Measurements from ENCODE around the gene CDH4. TPM values are rescaled to one million over a fixed set of nuclear protein-coding genes. Genes with fewer than 3 reads are reported as not detected.

The CDH4 gene
- total RNA-seq, 1 donor from 2014 or later = 39.7 TPM

DNA sequence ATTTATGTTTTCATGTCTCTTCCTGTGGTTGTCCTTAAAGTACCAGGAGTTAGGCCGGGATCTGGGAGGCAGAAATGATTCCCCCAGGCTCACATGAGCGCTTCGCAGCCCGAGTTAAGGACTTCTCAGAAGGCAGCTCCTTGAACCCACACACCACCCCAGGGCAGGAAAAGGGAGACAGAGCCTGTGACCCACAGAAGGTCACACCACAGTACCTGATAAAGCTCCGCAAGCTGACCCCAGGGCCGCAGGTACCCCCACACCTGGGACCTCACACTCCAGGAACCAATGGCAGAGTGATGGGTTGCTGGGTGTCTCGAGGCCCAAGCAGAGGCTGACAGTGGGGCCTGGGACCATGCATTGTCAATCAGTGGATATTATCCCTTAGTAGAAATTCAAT is 207.6 kb downstream of the CDH4 start:
- Histone ChIP-seq H3K27me3 (ENCODE audit: control insufficient read depth, insufficient read depth, low read length) (no peaks in the 10 kb centered on the region), H3K36me3 (ENCODE audit: control insufficient read depth, insufficient read depth, low read length) (no peaks in the 10 kb centered on the region), H3K4me3 (ENCODE audit: low read depth, low read length) (no peak overlapping the region)
- TF ChIP-seq, protein P1, sequence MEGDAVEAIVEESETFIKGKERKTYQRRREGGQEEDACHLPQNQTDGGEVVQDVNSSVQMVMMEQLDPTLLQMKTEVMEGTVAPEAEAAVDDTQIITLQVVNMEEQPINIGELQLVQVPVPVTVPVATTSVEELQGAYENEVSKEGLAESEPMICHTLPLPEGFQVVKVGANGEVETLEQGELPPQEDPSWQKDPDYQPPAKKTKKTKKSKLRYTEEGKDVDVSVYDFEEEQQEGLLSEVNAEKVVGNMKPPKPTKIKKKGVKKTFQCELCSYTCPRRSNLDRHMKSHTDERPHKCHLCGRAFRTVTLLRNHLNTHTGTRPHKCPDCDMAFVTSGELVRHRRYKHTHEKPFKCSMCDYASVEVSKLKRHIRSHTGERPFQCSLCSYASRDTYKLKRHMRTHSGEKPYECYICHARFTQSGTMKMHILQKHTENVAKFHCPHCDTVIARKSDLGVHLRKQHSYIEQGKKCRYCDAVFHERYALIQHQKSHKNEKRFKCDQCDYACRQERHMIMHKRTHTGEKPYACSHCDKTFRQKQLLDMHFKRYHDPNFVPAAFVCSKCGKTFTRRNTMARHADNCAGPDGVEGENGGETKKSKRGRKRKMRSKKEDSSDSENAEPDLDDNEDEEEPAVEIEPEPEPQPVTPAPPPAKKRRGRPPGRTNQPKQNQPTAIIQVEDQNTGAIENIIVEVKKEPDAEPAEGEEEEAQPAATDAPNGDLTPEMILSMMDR (IDR thresholded peaks at IDR 0.05; ENCODE audit: insufficient read depth, low read length, poor library complexity, severe bottlenecking) = no peak
- no peak for DNase-seq (ENCODE audit: low read depth)

DNA sequence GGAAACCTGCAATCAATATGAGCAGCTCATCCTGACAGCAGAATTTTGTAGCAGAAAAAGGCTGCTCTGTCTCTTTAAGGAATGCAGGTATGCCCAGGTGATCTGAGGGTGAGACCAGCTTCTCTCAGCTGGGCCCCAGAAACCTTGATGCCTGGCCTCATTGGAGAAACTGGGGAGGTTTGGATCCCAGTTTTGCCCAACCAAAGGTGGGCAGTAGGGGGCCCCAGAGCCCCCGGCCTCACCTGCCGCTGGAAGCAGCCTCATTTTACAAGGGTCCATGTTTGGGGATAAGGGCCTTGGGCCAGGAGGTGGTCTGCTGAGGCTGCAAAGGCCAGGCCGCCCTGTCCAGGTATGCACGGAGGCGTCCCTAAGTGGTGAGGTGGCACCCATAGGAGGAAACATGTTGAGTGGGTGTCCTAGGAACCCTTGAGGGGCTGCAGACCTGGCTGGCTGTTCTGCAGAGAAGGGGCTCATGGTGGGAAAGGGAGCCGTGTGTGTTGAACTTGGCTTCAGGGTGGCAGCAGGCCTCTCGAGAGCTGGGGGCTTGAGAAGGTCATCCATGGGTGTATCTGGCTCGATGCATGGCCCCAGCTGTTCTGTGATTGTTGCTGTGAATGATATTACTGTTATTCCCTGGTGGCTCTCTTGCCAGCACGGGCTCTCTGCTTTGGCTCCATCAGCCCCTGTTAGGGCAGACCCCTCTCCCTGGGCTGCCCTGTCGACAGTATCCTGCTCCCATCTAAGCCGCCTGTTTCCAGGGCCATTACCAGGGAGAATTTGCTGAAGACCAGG is 208.4 kb downstream of the CDH4 start:
- Histone ChIP-seq H3K36me3 (ENCODE audit: control insufficient read depth, insufficient read depth, low read length) (no peaks in the 10 kb centered on the region), H3K27me3 (ENCODE audit: control insufficient read depth, insufficient read depth, low read length) (no peaks in the 10 kb centered on the region), H3K4me3 (ENCODE audit: low read depth, low read length) (no peak overlapping the region)
- DNase-seq (ENCODE audit: low read depth) = no peak
- TF ChIP-seq, protein P1 (IDR thresholded peaks at IDR 0.05; ENCODE audit: insufficient read depth, low read length, poor library complexity, severe bottlenecking) = no peak

DNA sequence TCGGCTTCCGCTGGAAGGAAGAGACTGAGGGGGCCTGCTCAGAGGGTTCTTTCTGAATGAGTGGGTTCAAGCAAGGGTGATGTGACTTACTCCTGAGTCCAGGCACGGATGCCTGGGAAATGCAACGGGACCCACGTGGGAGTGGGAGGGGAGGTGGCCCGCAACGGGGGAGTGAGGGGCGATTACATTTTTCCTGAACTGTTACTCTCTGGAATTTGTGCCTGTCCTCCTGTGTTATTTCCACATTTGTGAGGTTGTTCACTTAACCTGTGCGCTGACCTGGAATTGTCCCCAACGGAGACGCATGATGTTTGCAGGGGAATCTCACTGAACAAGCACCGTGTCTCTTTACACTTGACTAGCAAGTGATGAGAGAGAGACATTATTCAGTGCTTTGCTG is 209.4 kb downstream of the CDH4 start:
- Histone ChIP-seq H3K4me3 (ENCODE audit: low read depth, low read length) (no peak overlapping the region), H3K36me3 (ENCODE audit: control insufficient read depth, insufficient read depth, low read length) (no peaks in the 10 kb centered on the region), H3K27me3 (ENCODE audit: control insufficient read depth, insufficient read depth, low read length) (no peaks in the 10 kb centered on the region)
- no peak for DNase-seq (ENCODE audit: low read depth)
- TF ChIP-seq, protein P1 (IDR thresholded peaks at IDR 0.05; ENCODE audit: insufficient read depth, low read length, poor library complexity, severe bottlenecking) = no peak

DNA sequence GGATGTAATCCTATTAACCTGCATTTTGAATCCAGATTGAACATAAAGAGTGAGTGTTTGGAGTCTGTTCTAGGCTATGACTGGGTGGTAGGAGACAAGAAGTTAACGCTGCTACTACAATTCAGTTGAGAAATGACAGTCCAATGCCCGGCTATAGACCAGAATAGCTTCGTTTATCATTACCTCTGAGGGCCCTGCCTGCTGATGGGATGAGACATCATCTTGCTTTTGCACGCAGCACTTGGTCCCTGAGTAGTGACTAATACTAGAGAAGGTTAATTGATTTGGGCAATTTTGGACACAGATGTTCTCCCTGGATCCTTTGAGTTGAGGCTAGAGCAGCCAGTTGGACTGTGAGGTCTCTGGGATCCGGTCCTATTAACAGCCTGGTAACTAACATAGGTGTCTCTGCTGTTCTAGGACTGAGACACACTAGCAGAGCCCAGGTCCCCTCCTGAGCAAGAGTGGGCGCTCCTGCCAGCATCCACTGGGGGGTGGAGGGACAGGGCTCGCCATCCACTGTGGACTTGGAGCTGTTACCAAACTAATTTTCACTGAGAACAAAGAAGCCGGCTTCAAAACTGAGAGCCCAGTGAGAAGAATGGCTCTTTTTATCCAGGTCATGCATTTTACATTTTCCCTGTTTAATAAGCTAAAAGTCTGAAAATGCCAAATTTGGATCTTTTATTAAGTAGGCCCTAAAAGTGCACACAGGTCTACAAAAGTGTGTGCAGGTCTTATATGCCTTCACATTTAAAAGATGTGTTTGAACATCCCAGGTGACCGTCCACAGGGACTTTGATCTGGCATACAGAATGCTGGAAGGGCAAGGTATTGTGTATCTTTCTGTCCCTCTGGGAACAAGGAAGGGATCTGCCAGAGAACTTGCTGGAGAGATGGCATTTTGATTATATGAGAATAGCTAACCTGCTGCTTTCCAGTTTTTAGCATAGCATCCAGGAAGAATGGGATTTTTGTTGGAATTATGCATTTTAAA is 212.5 kb downstream of the CDH4 start:
- no peak for DNase-seq (ENCODE audit: low read depth)
- Histone ChIP-seq H3K27me3 (ENCODE audit: control insufficient read depth, insufficient read depth, low read length) (no peaks in the 10 kb centered on the region), H3K36me3 (ENCODE audit: control insufficient read depth, insufficient read depth, low read length) (no peaks in the 10 kb centered on the region), H3K4me3 (ENCODE audit: low read depth, low read length) (no peak overlapping the region)
- TF ChIP-seq, protein P1 (IDR thresholded peaks at IDR 0.05; ENCODE audit: insufficient read depth, low read length, poor library complexity, severe bottlenecking) = no peak

DNA sequence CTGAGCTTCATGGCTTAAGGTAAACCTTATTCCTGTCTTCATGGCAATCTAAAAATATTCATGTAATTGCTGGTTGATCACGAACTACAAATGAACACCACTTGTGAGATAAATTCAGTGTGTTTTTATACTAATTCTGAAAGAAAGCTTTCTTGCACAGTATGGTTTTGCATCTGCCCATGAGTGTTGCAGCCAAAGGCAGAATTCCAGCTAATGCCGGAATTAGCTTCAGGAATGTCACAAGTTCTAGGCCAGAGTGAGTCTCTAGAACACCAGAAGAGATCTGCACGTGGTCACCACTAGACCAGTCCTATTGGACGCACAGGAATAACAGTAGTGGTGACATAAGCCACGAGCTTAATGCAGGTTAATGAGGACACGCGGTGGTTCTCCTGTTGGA is 223.7 kb downstream of the CDH4 start:
- TF ChIP-seq, protein P1 (IDR thresholded peaks at IDR 0.05; ENCODE audit: insufficient read depth, low read length, poor library complexity, severe bottlenecking) = no peak
- H3K4me3 ChIP-seq (ENCODE audit: low read depth, low read length) = no peak overlapping the region
- no peak for DNase-seq (ENCODE audit: low read depth)
- no peaks in the 10 kb centered on the region for H3K27me3 ChIP-seq (ENCODE audit: control insufficient read depth, insufficient read depth, low read length)
- no peaks in the 10 kb centered on the region for H3K36me3 ChIP-seq (ENCODE audit: control insufficient read depth, insufficient read depth, low read length)
